NT2/D1 (cell line): ENCODE measurements around the gene BMX.

Source experiments
- DNase-seq: peaks from one replicate; pipeline ENCODE4 v3.0.0-alpha.2; 2011; ENCODE audit warnings: low read depth, low spot score
- H3K27me3 ChIP-seq: 2 replicates; pipeline ENCODE4 v1.6.0; 2011; ENCODE audit warnings: mild to moderate bottlenecking; ENCODE audit not compliant: insufficient read length, insufficient read depth
- H3K36me3 ChIP-seq: 2 replicates; pipeline ENCODE4 v1.6.1; 2011; ENCODE audit warnings: mild to moderate bottlenecking, low read length, mixed read lengths; ENCODE audit not compliant: insufficient read depth, insufficient read length
- H3K4me1 ChIP-seq: 2 replicates; pipeline ENCODE4 v1.5.1; 2011; ENCODE audit not compliant: insufficient read depth, insufficient read length
- H3K4me3 ChIP-seq: 2 replicates; pipeline ENCODE4 v1.5.1; 2011; ENCODE audit warnings: low read depth; ENCODE audit not compliant: insufficient read length
- H3K9ac ChIP-seq: 2 replicates; pipeline ENCODE4 v1.6.0; 2011; ENCODE audit warnings: low read depth; ENCODE audit not compliant: insufficient read length
- H3K9me3 ChIP-seq: 2 replicates; pipeline ENCODE4 v1.5.1; 2011; ENCODE audit warnings: mild to moderate bottlenecking, low read length; ENCODE audit not compliant: insufficient read depth
- SUZ12 ChIP-seq: IDR thresholded peaks from 2 replicates; pipeline ENCODE4 v1.6.1; 2011; ENCODE audit not compliant: insufficient read length, insufficient read depth; ENCODE audit errors: extremely low read depth
- YY1 ChIP-seq: IDR thresholded peaks from 2 replicates; pipeline ENCODE4 v1.6.1; 2011; ENCODE audit not compliant: insufficient read length, insufficient read depth
- ZNF274 ChIP-seq: IDR thresholded peaks from 2 replicates; pipeline ENCODE4 v1.6.1; 2011; ENCODE audit warnings: mild to moderate bottlenecking, low read depth, low read length

BMX gene

DNA sequence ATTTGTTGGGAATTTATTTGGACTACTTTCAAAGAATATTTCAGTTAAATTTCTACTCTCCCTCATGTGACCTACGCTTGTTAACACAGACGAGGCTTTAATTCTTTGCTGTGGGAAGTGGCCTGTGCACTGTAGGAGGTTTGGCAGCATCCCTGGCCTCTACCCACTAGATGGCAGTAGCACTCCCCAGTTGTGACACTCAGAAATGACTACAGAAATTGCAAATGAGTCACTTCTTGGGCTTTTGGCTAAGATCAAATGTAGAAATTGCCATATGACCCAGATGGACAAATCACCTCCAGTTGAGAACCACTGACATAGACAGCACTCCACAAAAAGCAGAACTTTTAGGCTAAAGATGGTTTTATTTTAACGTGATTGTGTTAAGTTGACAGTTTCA, 29.6 kb upstream of the BMX start:
- Histone ChIP-seq H3K4me3 (no peak overlapping the region), H3K9ac (no peak overlapping the region), H3K4me1 (no peaks in the 10 kb centered on the region), H3K9me3 (no peaks in the 10 kb centered on the region), H3K36me3 (peaks cover 8% of the 10 kb centered on the region), H3K27me3 (no peaks in the 10 kb centered on the region)
- TF ChIP-seq SUZ12, result no peak
- TF ChIP-seq YY1, result no peak
- no peak for TF ChIP-seq ZNF274
- DNase-seq, result peak; percentile 32

DNA sequence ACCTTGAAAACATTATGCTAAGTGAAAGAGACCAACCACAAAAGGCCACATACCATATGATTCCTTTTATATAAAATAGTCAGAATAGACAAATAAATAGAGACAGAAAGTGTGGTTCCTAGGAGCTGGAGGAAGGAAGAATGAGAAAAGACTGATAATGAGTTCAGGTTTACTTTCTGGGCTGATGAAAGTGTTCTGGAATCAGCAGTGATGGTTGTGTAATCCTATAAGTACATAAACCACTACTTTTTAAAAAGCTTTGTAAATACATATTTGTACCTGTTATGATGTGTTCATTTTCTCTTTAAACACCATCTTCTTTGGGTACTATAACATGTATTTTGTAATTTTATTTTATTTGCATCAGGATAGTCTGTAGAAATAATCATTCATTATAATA, 28.1 kb upstream of the BMX start:
- Histone ChIP-seq H3K9ac (no peak overlapping the region), H3K9me3 (no peaks in the 10 kb centered on the region), H3K36me3 (peaks cover 4% of the 10 kb centered on the region), H3K27me3 (no peaks in the 10 kb centered on the region), H3K4me1 (no peaks in the 10 kb centered on the region), H3K4me3 (no peak overlapping the region)
- no peak for DNase-seq
- TF ChIP-seq ZNF274 (no peak), YY1 (no peak), SUZ12 (no peak)

DNA sequence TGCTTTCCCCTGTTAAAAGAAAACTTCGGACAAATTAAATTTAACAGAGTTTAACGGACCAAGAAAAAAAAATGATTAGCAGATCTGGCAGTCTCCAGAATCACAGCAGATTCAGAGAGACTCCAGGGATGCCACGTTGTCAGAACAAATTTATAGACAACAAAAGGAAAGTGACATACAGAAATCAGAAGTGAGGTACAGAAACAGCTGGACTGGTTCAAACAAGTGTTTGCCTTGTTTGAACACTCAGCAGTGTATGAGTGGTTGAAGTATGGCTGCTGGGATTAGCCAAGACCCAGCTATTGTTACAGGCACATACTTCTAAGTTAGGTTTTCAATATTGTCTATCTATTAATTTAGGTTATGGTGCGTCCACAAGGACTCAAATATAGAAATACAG, 26.6 kb upstream of the BMX start:
- H3K4me1 ChIP-seq, result no peaks in the 10 kb centered on the region
- no peak for TF ChIP-seq YY1
- no peak for TF ChIP-seq SUZ12
- TF ChIP-seq ZNF274, result no peak
- H3K27me3 ChIP-seq, result no peaks in the 10 kb centered on the region
- no peaks in the 10 kb centered on the region for H3K9me3 ChIP-seq
- no peak for DNase-seq
- H3K9ac ChIP-seq, result no peak overlapping the region
- no peak overlapping the region for H3K4me3 ChIP-seq
- H3K36me3 ChIP-seq, result peaks cover 15% of the 10 kb centered on the region

DNA sequence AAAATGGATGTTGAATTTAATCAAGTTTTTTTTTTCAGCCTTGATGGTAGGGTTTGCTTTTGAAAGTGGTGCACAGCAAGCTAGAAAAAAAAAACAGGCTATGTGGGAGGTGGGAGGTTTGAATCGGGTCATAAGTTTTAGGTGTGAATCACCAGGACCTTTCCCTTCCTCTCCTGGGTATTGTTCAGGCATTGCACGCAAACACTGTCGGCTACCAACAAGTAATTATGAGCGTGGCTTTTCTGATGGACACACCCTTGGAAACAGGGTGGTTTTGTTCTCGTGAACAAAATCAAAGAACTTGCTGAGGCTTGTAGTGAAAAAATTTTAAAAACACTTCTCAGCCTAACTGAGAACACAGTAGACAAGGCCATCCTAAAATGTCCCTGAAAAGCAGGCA, 25.6 kb upstream of the BMX start:
- H3K4me3 ChIP-seq, result no peak overlapping the region
- no peak for DNase-seq
- H3K27me3 ChIP-seq, result no peaks in the 10 kb centered on the region
- H3K4me1 ChIP-seq, result no peaks in the 10 kb centered on the region
- H3K9ac ChIP-seq, result no peak overlapping the region
- peaks cover 25% of the 10 kb centered on the region for H3K36me3 ChIP-seq
- no peak for TF ChIP-seq ZNF274
- TF ChIP-seq SUZ12, result no peak
- TF ChIP-seq YY1, result no peak
- no peaks in the 10 kb centered on the region for H3K9me3 ChIP-seq

DNA sequence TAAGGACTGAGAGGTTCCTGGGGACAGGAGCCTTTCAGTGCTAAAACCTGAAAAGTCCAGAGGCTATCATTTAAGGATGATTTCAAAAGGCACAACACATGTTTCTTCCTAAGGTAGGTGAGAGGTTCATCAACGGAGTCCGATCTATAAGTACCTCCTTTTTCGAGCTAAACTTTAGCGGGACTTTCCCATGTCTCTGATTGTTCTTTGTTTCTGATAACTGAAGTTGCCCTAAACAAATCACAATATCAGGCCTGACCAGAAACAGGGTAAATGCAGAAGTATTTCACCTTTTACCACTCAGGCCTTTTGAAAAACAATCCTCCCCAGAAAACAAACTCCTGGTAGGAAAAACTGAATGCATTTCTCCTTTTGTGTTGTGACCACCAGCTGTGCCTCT, 25.1 kb upstream of the BMX start:
- peaks cover 27% of the 10 kb centered on the region for H3K36me3 ChIP-seq
- H3K4me3 ChIP-seq, result no peak overlapping the region
- H3K9me3 ChIP-seq, result no peaks in the 10 kb centered on the region
- H3K4me1 ChIP-seq, result no peaks in the 10 kb centered on the region
- no peaks in the 10 kb centered on the region for H3K27me3 ChIP-seq
- DNase-seq, result no peak
- TF ChIP-seq SUZ12, result no peak
- no peak for TF ChIP-seq ZNF274
- no peak for TF ChIP-seq YY1
- H3K9ac ChIP-seq, result no peak overlapping the region

- Histone ChIP-seq H3K9ac (no peak overlapping the region), H3K36me3 (peaks cover 38% of the 10 kb centered on the region), H3K4me3 (no peak overlapping the region), H3K27me3 (no peaks in the 10 kb centered on the region), H3K9me3 (no peaks in the 10 kb centered on the region), H3K4me1 (no peaks in the 10 kb centered on the region)
- DNase-seq, result no peak
- TF ChIP-seq SUZ12 (no peak), ZNF274 (no peak), YY1 (no peak)
Observed at GRCh38 chrX:15483891-15484290, 16.7 kb upstream of the BMX start.

DNA sequence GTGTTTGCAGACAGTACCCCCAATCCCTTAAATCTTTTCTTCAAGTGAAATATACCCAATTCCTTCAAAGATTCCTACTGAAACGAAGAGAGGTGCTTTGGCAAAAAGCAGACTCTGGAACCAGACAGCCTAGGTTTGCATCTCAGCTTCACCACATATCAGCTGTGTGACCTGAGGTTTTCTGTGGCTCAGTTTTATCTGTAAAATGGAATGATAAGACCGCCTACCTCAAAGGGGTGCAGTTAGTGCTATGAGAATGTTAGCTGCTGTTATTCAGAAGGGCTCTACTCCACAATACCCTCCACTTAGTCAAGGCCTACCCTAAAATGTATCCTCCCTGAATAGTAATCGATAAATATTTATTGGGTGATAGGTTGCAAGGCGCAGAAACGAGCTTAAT, 8.1 kb upstream of the BMX start:
- DNase-seq, result no peak
- H3K27me3 ChIP-seq, result no peaks in the 10 kb centered on the region
- peak overlapping the region; percentile 72 for H3K9ac ChIP-seq
- peaks cover 31% of the 10 kb centered on the region for H3K36me3 ChIP-seq
- H3K4me3 ChIP-seq, result peak overlapping the region; percentile 60
- TF ChIP-seq ZNF274 (no peak), YY1 (no peak), SUZ12 (no peak)
- no peaks in the 10 kb centered on the region for H3K4me1 ChIP-seq
- no peaks in the 10 kb centered on the region for H3K9me3 ChIP-seq
